Activated naive CD8-positive, alpha-beta T cell (primary cell): ENCODE results near the gene TMEM63C.

Experiments used
- H3K27ac Mint-ChIP-seq: one replicate; pipeline ENCODE4 v1.8.0; 2021; ENCODE audit warnings: mixed read lengths
- H3K27me3 Mint-ChIP-seq: one replicate; pipeline ENCODE4 v1.8.0; 2021; ENCODE audit warnings: mixed read lengths
- H3K36me3 Mint-ChIP-seq: one replicate; pipeline ENCODE4 v1.8.0; 2021; ENCODE audit warnings: mixed read lengths
- H3K4me1 Mint-ChIP-seq: one replicate; pipeline ENCODE4 v1.8.0; 2021; ENCODE audit warnings: low read depth, mixed read lengths
- H3K4me3 Mint-ChIP-seq: one replicate; pipeline ENCODE4 v1.8.0; 2021; ENCODE audit warnings: mild to moderate bottlenecking, mixed read lengths
- H3K9me3 Mint-ChIP-seq: one replicate; pipeline ENCODE4 v1.8.0; 2021; ENCODE audit warnings: low read depth, mixed read lengths

TMEM63C gene

GRCh38 chr14:77200406-77200985 is 18.9 kb downstream of the TMEM63C start:
- no peaks in the 10 kb centered on the region for H3K9me3 Mint-ChIP-seq
- H3K4me1 Mint-ChIP-seq, result no peaks in the 10 kb centered on the region
- H3K4me3 Mint-ChIP-seq, result no peak overlapping the region
- H3K27me3 Mint-ChIP-seq, result peaks cover 2% of the 10 kb centered on the region
- H3K36me3 Mint-ChIP-seq, result no peaks in the 10 kb centered on the region
- H3K27ac Mint-ChIP-seq, result no peak overlapping the region

- Mint-ChIP-seq H3K36me3 (no peaks in the 10 kb centered on the region), H3K27ac (no peak overlapping the region), H3K9me3 (no peaks in the 10 kb centered on the region), H3K4me1 (no peaks in the 10 kb centered on the region), H3K27me3 (peaks cover 2% of the 10 kb centered on the region), H3K4me3 (no peak overlapping the region)
Observed at GRCh38 chr14:77201696-77202095, 20.1 kb downstream of the TMEM63C start.

- Mint-ChIP-seq H3K9me3 (no peaks in the 10 kb centered on the region), H3K4me3 (no peak overlapping the region), H3K4me1 (no peaks in the 10 kb centered on the region), H3K36me3 (no peaks in the 10 kb centered on the region), H3K27me3 (peaks cover 2% of the 10 kb centered on the region), H3K27ac (no peak overlapping the region)
Observed at GRCh38 chr14:77203611-77204458, 22.2 kb downstream of the TMEM63C start.

- Mint-ChIP-seq H3K27ac (no peak overlapping the region), H3K9me3 (no peaks in the 10 kb centered on the region), H3K4me3 (no peak overlapping the region), H3K36me3 (no peaks in the 10 kb centered on the region), H3K4me1 (no peaks in the 10 kb centered on the region), H3K27me3 (no peaks in the 10 kb centered on the region)
Observed at GRCh38 chr14:77204459-77204771, 22.8 kb downstream of the TMEM63C start.

GRCh38 chr14:77204907-77205306 is 23.3 kb downstream of the TMEM63C start:
- Mint-ChIP-seq H3K36me3 (no peaks in the 10 kb centered on the region), H3K4me1 (no peaks in the 10 kb centered on the region), H3K27me3 (no peaks in the 10 kb centered on the region), H3K4me3 (no peak overlapping the region), H3K27ac (no peak overlapping the region), H3K9me3 (no peaks in the 10 kb centered on the region)

GRCh38 chr14:77205566-77205965 is 24.0 kb downstream of the TMEM63C start:
- H3K36me3 Mint-ChIP-seq, result no peaks in the 10 kb centered on the region
- no peak overlapping the region for H3K4me3 Mint-ChIP-seq
- H3K27me3 Mint-ChIP-seq, result no peaks in the 10 kb centered on the region
- no peaks in the 10 kb centered on the region for H3K9me3 Mint-ChIP-seq
- no peaks in the 10 kb centered on the region for H3K4me1 Mint-ChIP-seq
- no peak overlapping the region for H3K27ac Mint-ChIP-seq

- Mint-ChIP-seq H3K36me3 (no peaks in the 10 kb centered on the region), H3K4me1 (no peaks in the 10 kb centered on the region), H3K27me3 (peaks cover 1% of the 10 kb centered on the region), H3K4me3 (no peak overlapping the region), H3K9me3 (no peaks in the 10 kb centered on the region), H3K27ac (no peak overlapping the region)
Observed at GRCh38 chr14:77206261-77206824, 24.7 kb downstream of the TMEM63C start.

- Mint-ChIP-seq H3K4me1 (no peaks in the 10 kb centered on the region), H3K27me3 (peaks cover 1% of the 10 kb centered on the region), H3K27ac (no peak overlapping the region), H3K9me3 (no peaks in the 10 kb centered on the region), H3K4me3 (no peak overlapping the region), H3K36me3 (no peaks in the 10 kb centered on the region)
Observed at GRCh38 chr14:77206877-77207389, 25.3 kb downstream of the TMEM63C start.

- no peak overlapping the region for H3K4me3 Mint-ChIP-seq
- peaks cover 2% of the 10 kb centered on the region for H3K4me1 Mint-ChIP-seq
- no peak overlapping the region for H3K27ac Mint-ChIP-seq
- H3K27me3 Mint-ChIP-seq, result peaks cover 4% of the 10 kb centered on the region
- H3K9me3 Mint-ChIP-seq, result no peaks in the 10 kb centered on the region
- H3K36me3 Mint-ChIP-seq, result no peaks in the 10 kb centered on the region
Observed at GRCh38 chr14:77208291-77208978, 26.8 kb downstream of the TMEM63C start.

GRCh38 chr14:77208979-77209318 is 27.4 kb downstream of the TMEM63C start:
- Mint-ChIP-seq H3K27ac (no peak overlapping the region), H3K27me3 (peaks cover 6% of the 10 kb centered on the region), H3K9me3 (no peaks in the 10 kb centered on the region), H3K36me3 (no peaks in the 10 kb centered on the region), H3K4me3 (no peak overlapping the region), H3K4me1 (peaks cover 2% of the 10 kb centered on the region)

- Mint-ChIP-seq H3K9me3 (no peaks in the 10 kb centered on the region), H3K27me3 (peaks cover 21% of the 10 kb centered on the region), H3K4me1 (peaks cover 2% of the 10 kb centered on the region), H3K4me3 (no peak overlapping the region), H3K36me3 (peaks cover 4% of the 10 kb centered on the region), H3K27ac (no peak overlapping the region)
Observed at GRCh38 chr14:77212097-77212870, 30.7 kb downstream of the TMEM63C start.

GRCh38 chr14:77212943-77213678 is 31.5 kb downstream of the TMEM63C start:
- H3K4me1 Mint-ChIP-seq, result peaks cover 2% of the 10 kb centered on the region
- H3K27me3 Mint-ChIP-seq, result peaks cover 22% of the 10 kb centered on the region
- H3K27ac Mint-ChIP-seq, result no peak overlapping the region
- H3K9me3 Mint-ChIP-seq, result no peaks in the 10 kb centered on the region
- H3K36me3 Mint-ChIP-seq, result peaks cover 4% of the 10 kb centered on the region
- H3K4me3 Mint-ChIP-seq, result no peak overlapping the region

GRCh38 chr14:77213679-77214016 is 32.0 kb downstream of the TMEM63C start:
- H3K4me3 Mint-ChIP-seq, result no peak overlapping the region
- H3K9me3 Mint-ChIP-seq, result no peaks in the 10 kb centered on the region
- H3K27me3 Mint-ChIP-seq, result peaks cover 22% of the 10 kb centered on the region
- H3K4me1 Mint-ChIP-seq, result peaks cover 2% of the 10 kb centered on the region
- H3K36me3 Mint-ChIP-seq, result peaks cover 4% of the 10 kb centered on the region
- no peak overlapping the region for H3K27ac Mint-ChIP-seq

GRCh38 chr14:77214216-77214615 is 32.6 kb downstream of the TMEM63C start:
- Mint-ChIP-seq H3K4me3 (no peak overlapping the region), H3K9me3 (no peaks in the 10 kb centered on the region), H3K4me1 (peaks cover 2% of the 10 kb centered on the region), H3K27me3 (peaks cover 22% of the 10 kb centered on the region), H3K27ac (no peak overlapping the region), H3K36me3 (peaks cover 4% of the 10 kb centered on the region)
